CD4-positive, alpha-beta T cell treated with Interleukin-6 at 100 ng/mL for 8 hours (primary cell): ENCODE measurements around the gene CDH4.

Experiments
- DNase-seq: peaks from one replicate; pipeline ENCODE4 v3.0.0-alpha.2; 2020; ENCODE audit warnings: mixed read lengths, low spot score

The CDH4 gene

GRCh38 chr20:61830241-61830930, 578.3 kb downstream of the CDH4 start:
- DNase-seq = no peak

- no peak for DNase-seq
Measured at GRCh38 chr20:61830991-61831390, 578.9 kb downstream of the CDH4 start.

GRCh38 chr20:61832181-61832580, 580.1 kb downstream of the CDH4 start:
- no peak for DNase-seq

GRCh38 chr20:61833807-61834610, 581.9 kb downstream of the CDH4 start:
- no peak for DNase-seq

- DNase-seq = no peak
Measured at GRCh38 chr20:61835301-61835700, 583.2 kb downstream of the CDH4 start.

GRCh38 chr20:61835791-61836350, 583.8 kb downstream of the CDH4 start:
- DNase-seq = no peak

GRCh38 chr20:61837200-61837599, 585.1 kb downstream of the CDH4 start:
- no peak for DNase-seq

- DNase-seq = no peak
Measured at GRCh38 chr20:61839223-61839911, 587.3 kb downstream of the CDH4 start.

GRCh38 chr20:61839912-61840778, 588.1 kb downstream of the CDH4 start:
- DNase-seq = no peak

- DNase-seq = no peak
Measured at GRCh38 chr20:61840779-61841455, 588.9 kb downstream of the CDH4 start.

GRCh38 chr20:61841551-61841950, 589.5 kb downstream of the CDH4 start:
- DNase-seq = no peak

GRCh38 chr20:61841966-61842365, 589.9 kb downstream of the CDH4 start:
- DNase-seq = no peak

- DNase-seq = no peak
Measured at GRCh38 chr20:61844621-61845020, 592.6 kb downstream of the CDH4 start.

- no peak for DNase-seq
Measured at GRCh38 chr20:61845233-61845671, 593.2 kb downstream of the CDH4 start.

- no peak for DNase-seq
Measured at GRCh38 chr20:61846074-61846473, 594.0 kb downstream of the CDH4 start.

GRCh38 chr20:61846741-61847419, 594.8 kb downstream of the CDH4 start:
- no peak for DNase-seq

GRCh38 chr20:61847420-61847748, 595.3 kb downstream of the CDH4 start:
- DNase-seq = no peak

- no peak for DNase-seq
Measured at GRCh38 chr20:61847986-61848385, 595.9 kb downstream of the CDH4 start.

GRCh38 chr20:61848851-61849250, 596.8 kb downstream of the CDH4 start:
- DNase-seq = no peak

GRCh38 chr20:61849376-61849775, 597.3 kb downstream of the CDH4 start:
- DNase-seq = no peak

- no peak for DNase-seq
Measured at GRCh38 chr20:61849822-61850221, 597.8 kb downstream of the CDH4 start.
